ENCODE measurements around the gene CPA3.

The CPA3 gene

GRCh38 chr3:148922467-148922866 lies 57.4 kb downstream of the CPA3 start:
- no peak for DNase-seq

GRCh38 chr3:148923592-148923991 lies 58.5 kb downstream of the CPA3 start:
- DNase-seq: no peak

GRCh38 chr3:148924562-148924961 lies 59.5 kb downstream of the CPA3 start:
- no peak for DNase-seq

GRCh38 chr3:148925845-148926244 lies 60.7 kb downstream of the CPA3 start:
- DNase-seq: no peak

GRCh38 chr3:148930752-148931151 lies 65.7 kb downstream of the CPA3 start:
- DNase-seq: no peak

- DNase-seq: no peak
These were observed 66.5 kb downstream of the CPA3 start for GRCh38 chr3:148931574-148931973.

- no peak for DNase-seq
These were observed 67.9 kb downstream of the CPA3 start for GRCh38 chr3:148932972-148933371.

GRCh38 chr3:148937467-148938255 lies 72.6 kb downstream of the CPA3 start:
- DNase-seq: no peak

GRCh38 chr3:148938306-148938705 lies 73.2 kb downstream of the CPA3 start:
- no peak for DNase-seq

- no peak for DNase-seq
These were observed 73.8 kb downstream of the CPA3 start for GRCh38 chr3:148938936-148939335.

- no peak for DNase-seq
These were observed 75.9 kb downstream of the CPA3 start for GRCh38 chr3:148940983-148941382.

GRCh38 chr3:148943506-148944205 lies 78.6 kb downstream of the CPA3 start:
- peak; percentile 32 for DNase-seq

GRCh38 chr3:148945116-148945515 lies 80.0 kb downstream of the CPA3 start:
- DNase-seq: no peak
